B cell (primary cell): ENCODE measurements around the gene TRIM40. TPM values are rescaled to one million over a fixed set of nuclear protein-coding genes. Genes with fewer than 3 reads are reported as not detected.
A peak's percentile ranks its signal among the peaks of the same experiment; 100 is the strongest.

Experiments
- ATAC-seq: fragments of 200-7000 bp; cut with Tn5 transposase; one replicate; pipeline ENCODE4 v1.10.0; 2021; ENCODE audit warnings: low read depth, mild to moderate bottlenecking, moderate number of reproducible peaks, moderate library complexity
- CTCF ChIA-PET: fragments of 350-600 bp; sonication (Branson Sonifier 250); formaldehyde crosslinking; loops from one replicate; lab custom pipeline; 2021; ENCODE audit warnings: antibody characterized with exemption, inconsistent platforms; lab: Charles Lee
- POLR2A ChIA-PET: fragments of 350-600 bp; sonication (Branson Sonifier 250); formaldehyde crosslinking; loops from one replicate; lab custom pipeline; 2021; ENCODE audit warnings: antibody characterized with exemption; lab: Charles Lee
- DNase-seq: peaks from one replicate; pipeline ENCODE4 v3.0.0; 2013
- H2AFZ ChIP-seq: 2 replicates; pipeline ENCODE4 v1.6.1; 2012; ENCODE audit warnings: mild to moderate bottlenecking, low read depth, low read length; ENCODE audit not compliant: insufficient read depth, poor library complexity, severe bottlenecking
- H3K27ac ChIP-seq, 2 donors: 1 replicate in 1 of 2; 2 replicates in 1 of 2; pipeline ENCODE4 v1.5.1; 2012 to 2013; ENCODE audit warnings: low read length in 2 of 2, mild to moderate bottlenecking in 2 of 2, moderate library complexity in 1 of 2
- H3K27me3 ChIP-seq, 4 experiments: fragments of 200-600 bp in 1 of 4; sonication (generic) in 1 of 4; replicated peaks in 1 of 4; 1 replicate in 2 of 4; 2 replicates in 2 of 4; pipeline versions ENCODE4 v1.6.1 to v1.7.0; 2013 to 2016; ENCODE audit warnings: low read length in 3 of 4, mild to moderate bottlenecking in 2 of 4, mixed read lengths in 1 of 4, moderate library complexity in 1 of 4; ENCODE audit not compliant: insufficient read depth in 4 of 4, control insufficient read depth in 3 of 4; ENCODE audit errors: control extremely low read depth in 1 of 4
- H3K36me3 ChIP-seq, 2 experiments: replicated peaks in 1 of 2; 1 replicate in 1 of 2; 2 replicates in 1 of 2; pipeline versions ENCODE4 v1.6.1 to v1.7.1; 2013; ENCODE audit warnings: low read length in 1 of 2; ENCODE audit not compliant: insufficient read depth in 2 of 2, control insufficient read depth in 1 of 2; ENCODE audit errors: control extremely low read depth in 1 of 2, extremely low read depth in 1 of 2
- H3K4me1 ChIP-seq, 2 donors: fragments of 200-600 bp in 1 of 2; sonication (generic) in 1 of 2; 1 replicate in 1 of 2; 2 replicates in 1 of 2; pipeline versions ENCODE4 v1.5.1 to v1.6.1; 2013 to 2017; ENCODE audit warnings: low read length in 2 of 2; ENCODE audit not compliant: control insufficient read depth in 2 of 2, insufficient read depth in 2 of 2
- H3K4me2 ChIP-seq: replicated peaks from 2 replicates; pipeline ENCODE3; 2012; ENCODE audit warnings: mild to moderate bottlenecking, low read depth, low read length; ENCODE audit not compliant: poor library complexity, severe bottlenecking
- H3K4me3 ChIP-seq, 5 experiments: fragments of 200-600 bp in 1 of 5; sonication (generic) in 1 of 5; 1 replicate in 3 of 5; 2 replicates in 2 of 5; pipeline versions ENCODE4 v1.5.1 to v1.7.0; 2011 to 2016; ENCODE audit warnings: low read length in 4 of 5, mild to moderate bottlenecking in 4 of 5, low read depth in 2 of 5, control low read depth in 1 of 5, moderate library complexity in 1 of 5; ENCODE audit not compliant: insufficient read depth in 1 of 5; ENCODE audit errors: control extremely low read depth in 1 of 5, extremely low read depth in 1 of 5
- H3K79me2 ChIP-seq: fragments of 200-600 bp; sonication (generic); one replicate; pipeline ENCODE4 v1.6.0; 2016; ENCODE audit warnings: low read length; ENCODE audit not compliant: control insufficient read depth, insufficient read depth
- H3K9ac ChIP-seq: fragments of 200-600 bp; sonication (generic); 2 replicates; pipeline ENCODE4 v1.6.1; 2017; ENCODE audit warnings: mild to moderate bottlenecking, low read length, moderate library complexity
- H3K9me3 ChIP-seq, 3 donors: one replicate each; pipeline versions ENCODE4 v1.6.1 to v1.7.1; 2013; ENCODE audit warnings: low read length in 2 of 3; ENCODE audit not compliant: control insufficient read depth in 2 of 3, insufficient read depth in 1 of 3; ENCODE audit errors: control extremely low read depth in 1 of 3
- H4K20me1 ChIP-seq: 2 replicates; pipeline ENCODE4 v1.6.0; 2012; ENCODE audit warnings: mild to moderate bottlenecking, low read length; ENCODE audit not compliant: insufficient read depth, control insufficient read depth, poor library complexity, severe bottlenecking
- H3K27ac Mint-ChIP-seq: one replicate; pipeline ENCODE4 v1.8.0; 2021; ENCODE audit warnings: mixed read lengths
- H3K27me3 Mint-ChIP-seq: one replicate; pipeline ENCODE4 v1.8.0; 2021; ENCODE audit warnings: mixed read lengths
- H3K4me1 Mint-ChIP-seq: one replicate; pipeline ENCODE4 v1.8.0; 2021; ENCODE audit warnings: mixed read lengths
- H3K4me3 Mint-ChIP-seq: one replicate; pipeline ENCODE4 v1.8.0; 2021; ENCODE audit warnings: mixed read lengths
- H3K9me3 Mint-ChIP-seq: one replicate; pipeline ENCODE4 v1.8.0; 2022; ENCODE audit warnings: mixed read lengths; ENCODE audit not compliant: insufficient read depth
- EZH2 ChIP-seq: IDR thresholded peaks from 2 replicates; pipeline ENCODE4 v1.6.1; 2012; ENCODE audit warnings: borderline replicate concordance, low read depth, mild to moderate bottlenecking, moderate library complexity, low read length; ENCODE audit not compliant: insufficient read depth, poor library complexity, severe bottlenecking
- WGBS: methylation state at CpG from one replicate; pipeline ENCODE4 v1.1.5; 2013; ENCODE audit warnings: missing lambda C conversion rate; ENCODE audit not compliant: insufficient coverage; 5-methylcytosine and 5-hydroxymethylcytosine counted together
- intact Hi-C: fragments of 100-400 bp; cut with micrococcal nuclease; formaldehyde crosslinking; loops from one replicate; pipeline ENCODE4 v1.10.0; 2022
- polyA plus RNA-seq: library from polyadenylated mRNA; depleted of rRNA; stranded (reverse); fragments of >200 nt; gene quantifications from 2 replicates; pipeline ENCODE4 v1.2.3, GENCODE V29; 2012
- total RNA-seq, 2 donors: library from RNA; stranded (reverse); fragments of 120-200 nt in 1 of 2; gene quantifications; 1 replicate in 1 of 2; 2 replicates in 1 of 2; pipeline versions ENCODE4 v1.2.3 to v1.2.4, GENCODE V29; 2013 to 2022
- TF ChIP-seq, protein P1 (sequence below): fragments of 200-600 bp; IDR thresholded peaks from one replicate; pipeline ENCODE4 v1.8.0; 2022; ENCODE audit warnings: antibody characterized with exemption, mild to moderate bottlenecking

TRIM40 gene
- total and polyA plus RNA-seq, 2 donors (not counting 1 experiment from before 2014, with no cell fraction given): not detected

DNA sequence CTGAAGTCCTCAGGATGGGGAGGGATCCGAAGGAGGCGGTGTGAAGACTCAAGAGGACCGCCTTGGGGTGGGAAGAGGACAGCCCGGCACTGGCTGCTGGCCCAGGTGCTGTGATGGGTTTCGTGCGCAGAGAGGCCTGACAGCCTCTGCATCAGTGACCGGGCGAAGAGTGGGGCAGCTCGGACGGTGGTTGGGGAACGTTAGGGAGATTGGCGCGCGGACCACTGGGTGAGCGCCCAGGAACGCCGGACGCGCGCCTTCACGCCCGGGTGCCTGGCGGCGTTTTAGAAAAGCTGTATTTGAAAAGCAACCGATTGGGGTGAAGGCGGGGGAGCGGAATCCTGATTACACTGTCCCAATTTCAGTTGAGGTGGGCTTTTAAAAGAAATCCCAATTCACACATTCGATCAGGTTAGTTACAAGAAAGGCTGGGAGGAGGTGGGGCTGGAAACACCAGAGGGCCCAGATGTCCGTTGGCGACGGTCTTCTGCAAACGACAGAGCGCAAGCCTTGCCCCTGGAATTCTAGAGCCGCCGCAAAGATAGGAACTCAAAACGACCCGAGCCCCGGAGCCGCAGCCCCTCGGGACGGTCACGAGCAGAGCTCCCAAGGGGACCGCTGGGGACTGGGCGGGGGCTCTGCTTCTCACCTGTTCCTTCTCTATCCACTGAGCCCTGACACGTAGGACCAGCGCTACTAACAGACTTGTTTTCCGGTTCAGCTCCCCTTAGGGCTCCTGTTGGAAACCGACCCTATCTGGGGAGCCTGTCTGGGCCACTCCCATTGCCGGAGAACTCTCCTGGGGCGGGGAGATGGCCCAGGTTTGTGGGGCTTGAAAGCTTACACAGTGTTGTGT, 8.5 kb upstream of the TRIM40 start:
- H3K36me3 ChIP-seq: no peaks in the 10 kb centered on the region
- WGBS: 29% methylated on average over 43 of the region's 50 CpGs
- peak overlapping the region; percentile 63 for H3K4me2 ChIP-seq
- DNase-seq: peak; percentile 59
- no peaks in the 10 kb centered on the region for H3K9me3 Mint-ChIP-seq
- peaks cover 54% of the 10 kb centered on the region for H3K27me3 Mint-ChIP-seq
- H3K4me1 Mint-ChIP-seq: peaks cover 12% of the 10 kb centered on the region
- peaks cover 0 to 51% (median 37%) of the 10 kb centered on the region in 4 experiments for H3K27me3 ChIP-seq
- peaks cover 13 to 18% of the 10 kb centered on the region in 2 donors for H3K4me1 ChIP-seq
- no peak overlapping the region for H3K4me3 ChIP-seq
- H4K20me1 ChIP-seq: no peaks in the 10 kb centered on the region
- peak overlapping the region; percentile 49 for H2AFZ ChIP-seq
- peak overlapping the region; percentile 45 for H3K4me3 Mint-ChIP-seq
- H3K9me3 ChIP-seq: peaks cover 0 to 6% (median 0%) of the 10 kb centered on the region in 3 donors
- peak; percentile 44 for ATAC-seq
- intact Hi-C loops: no loop called here
- no peak overlapping the region for H3K9ac ChIP-seq
- no peak overlapping the region for H3K27ac Mint-ChIP-seq
- ChIA-PET CTCF (interaction anchor here (2.3 kb wide), 1 partner anchor 24 kb away, joined by 22 read pairs; no protein-coding TSS in a partner anchor), POLR2A (no interaction called here)
- no peaks in the 10 kb centered on the region for H3K79me2 ChIP-seq
- H3K27ac ChIP-seq: no peak overlapping the region
- TF ChIP-seq, protein P1, sequence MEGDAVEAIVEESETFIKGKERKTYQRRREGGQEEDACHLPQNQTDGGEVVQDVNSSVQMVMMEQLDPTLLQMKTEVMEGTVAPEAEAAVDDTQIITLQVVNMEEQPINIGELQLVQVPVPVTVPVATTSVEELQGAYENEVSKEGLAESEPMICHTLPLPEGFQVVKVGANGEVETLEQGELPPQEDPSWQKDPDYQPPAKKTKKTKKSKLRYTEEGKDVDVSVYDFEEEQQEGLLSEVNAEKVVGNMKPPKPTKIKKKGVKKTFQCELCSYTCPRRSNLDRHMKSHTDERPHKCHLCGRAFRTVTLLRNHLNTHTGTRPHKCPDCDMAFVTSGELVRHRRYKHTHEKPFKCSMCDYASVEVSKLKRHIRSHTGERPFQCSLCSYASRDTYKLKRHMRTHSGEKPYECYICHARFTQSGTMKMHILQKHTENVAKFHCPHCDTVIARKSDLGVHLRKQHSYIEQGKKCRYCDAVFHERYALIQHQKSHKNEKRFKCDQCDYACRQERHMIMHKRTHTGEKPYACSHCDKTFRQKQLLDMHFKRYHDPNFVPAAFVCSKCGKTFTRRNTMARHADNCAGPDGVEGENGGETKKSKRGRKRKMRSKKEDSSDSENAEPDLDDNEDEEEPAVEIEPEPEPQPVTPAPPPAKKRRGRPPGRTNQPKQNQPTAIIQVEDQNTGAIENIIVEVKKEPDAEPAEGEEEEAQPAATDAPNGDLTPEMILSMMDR: no peak
- no peak for TF ChIP-seq EZH2
